Activated CD4-positive, alpha-beta memory T cell treated with anti-CD3 and anti-CD28 coated beads for 36 hours (primary cell): ENCODE data around the gene TAOK2. TPM values are rescaled to one million over a fixed set of nuclear protein-coding genes. Genes with fewer than 3 reads are reported as not detected.
"Not testable (repeated sequence)": the region's sequence is repeated elsewhere in the genome, so short reads cannot be mapped to it uniquely, and the experiment has no call there.

Source experiments
- CTCF ChIA-PET: fragments of 350-600 bp; sonication (Branson Sonifier 250); formaldehyde crosslinking; loops from one replicate; lab custom pipeline; 2021; ENCODE audit warnings: antibody characterized with exemption, inconsistent platforms; lab: Charles Lee
- POLR2A ChIA-PET: fragments of 350-600 bp; sonication (Branson Sonifier 250); formaldehyde crosslinking; loops from one replicate; lab custom pipeline; 2021; ENCODE audit warnings: antibody characterized with exemption; lab: Charles Lee
- DNase-seq: peaks from one replicate; pipeline ENCODE4 v3.0.0-alpha.2; 2020
- H3K27ac Mint-ChIP-seq: one replicate; pipeline ENCODE4 v1.8.0; 2021; ENCODE audit warnings: mixed read lengths
- H3K27me3 Mint-ChIP-seq: one replicate; pipeline ENCODE4 v1.8.0; 2021; ENCODE audit warnings: mixed read lengths
- H3K36me3 Mint-ChIP-seq: one replicate; pipeline ENCODE4 v1.8.0; 2021; ENCODE audit warnings: mixed read lengths
- H3K4me1 Mint-ChIP-seq: one replicate; pipeline ENCODE4 v1.8.0; 2021; ENCODE audit warnings: low read depth, mixed read lengths
- H3K4me3 Mint-ChIP-seq: one replicate; pipeline ENCODE4 v1.8.0; 2021; ENCODE audit warnings: mild to moderate bottlenecking, mixed read lengths
- H3K9me3 Mint-ChIP-seq: one replicate; pipeline ENCODE4 v1.8.0; 2021; ENCODE audit warnings: mixed read lengths
- intact Hi-C: fragments of 100-400 bp; cut with micrococcal nuclease; formaldehyde crosslinking; loops from one replicate; pipeline ENCODE4 v1.15.1; 2023
- total RNA-seq, 2 experiments: library from RNA; stranded (reverse); gene quantifications; one replicate each; pipeline ENCODE4 v1.2.3, GENCODE V29; 2021

The TAOK2 gene
- total RNA-seq, 2 experiments from 2014 or later = 27.2 to 28.2 TPM

DNA sequence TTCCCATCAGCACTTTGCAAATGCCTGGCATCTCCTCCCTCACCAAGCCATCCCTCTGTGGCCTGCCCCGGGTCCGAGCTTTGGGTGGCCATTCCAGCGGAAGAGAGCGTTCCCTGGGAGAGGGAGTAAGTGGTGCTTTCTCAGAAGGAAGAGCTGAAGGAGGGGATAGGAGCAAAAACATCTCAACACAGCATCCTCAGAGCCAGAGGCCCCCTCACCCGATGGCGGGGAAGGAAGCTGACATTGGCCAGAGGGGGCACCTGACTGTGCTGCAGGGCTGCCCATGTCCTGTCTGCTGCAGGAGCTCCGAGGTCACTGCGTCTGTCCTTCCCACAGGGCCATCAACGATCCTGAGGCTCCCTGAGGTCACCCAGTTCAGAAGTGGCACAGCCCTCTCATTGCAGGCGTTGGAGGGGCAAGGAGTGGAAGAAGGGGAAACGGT, 57.8 kb downstream of the TAOK2 start:
- peaks cover 56% of the 10 kb centered on the region for H3K27me3 Mint-ChIP-seq

DNA sequence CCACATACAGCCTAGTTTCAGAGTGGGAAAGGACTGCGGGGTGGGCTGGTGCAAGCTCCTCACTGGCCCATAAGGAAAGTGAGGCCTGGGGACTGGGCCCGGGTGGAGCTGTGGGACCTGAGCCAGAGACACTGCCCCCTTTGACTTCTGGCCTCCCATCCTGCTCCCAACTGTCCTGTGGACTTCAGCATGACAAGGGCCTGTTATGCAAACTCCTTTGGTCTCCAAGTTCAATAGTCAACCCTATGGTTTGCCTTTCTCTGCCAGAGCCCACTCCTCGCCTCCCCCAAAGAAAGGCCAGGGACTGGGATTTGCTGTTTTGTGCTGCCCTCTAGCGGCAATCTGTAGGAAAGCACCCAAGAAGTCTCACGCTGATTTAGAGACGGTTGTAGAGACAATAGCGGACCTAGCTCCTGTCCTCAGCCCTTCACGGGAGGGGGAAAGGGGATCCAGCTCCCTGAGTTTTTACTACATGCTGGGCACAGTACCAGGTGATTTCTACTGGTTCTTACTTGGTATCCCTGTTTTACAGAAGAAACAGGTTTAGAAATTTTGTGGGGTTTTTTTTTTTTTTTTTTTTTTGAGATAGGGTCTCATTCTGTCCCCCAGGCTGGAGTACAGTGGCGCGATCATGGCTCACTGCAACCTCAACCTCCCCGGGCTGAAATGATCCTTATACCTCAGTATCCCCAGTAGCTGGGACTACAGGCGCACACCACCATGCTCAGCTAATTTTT, 58.6 kb downstream of the TAOK2 start:
- Mint-ChIP-seq H3K36me3 (no peaks in the 10 kb centered on the region), H3K27ac (no peak overlapping the region), H3K4me3 (no peak overlapping the region), H3K27me3 (peaks cover 49% of the 10 kb centered on the region), H3K9me3 (no peaks in the 10 kb centered on the region), H3K4me1 (peaks cover 23% of the 10 kb centered on the region)
- ChIA-PET POLR2A (interaction anchor here (0.6 to 1.1 kb wide), 5 partner anchors 21 to 1055 kb away, joined by 3 to 5 read pairs (median 3); a partner anchor contains a TSS), CTCF (interaction anchor here (0.5 to 4.6 kb wide), 64 partner anchors 8 to 554 kb away, joined by 3 to 63 read pairs (median 4); partner anchors contain the start of genes ALDOA, C16orf92, HIRIP3 and INO80E)
- DNase-seq = peak; percentile 77
- intact Hi-C loops = no loop called here

More for the DNA sequence above, 57.8 kb downstream of the TAOK2 start:
- peaks cover 23% of the 10 kb centered on the region for H3K4me1 Mint-ChIP-seq
- H3K27ac Mint-ChIP-seq = no peak overlapping the region
- CTCF ChIA-PET = interaction anchor here (0.5 to 4.6 kb wide), 41 partner anchors 8 to 390 kb away, joined by 3 to 63 read pairs (median 5); partner anchors contain the start of genes C16orf92, HIRIP3, KCTD13 and KIF22
- H3K36me3 Mint-ChIP-seq = no peaks in the 10 kb centered on the region
- no peaks in the 10 kb centered on the region for H3K9me3 Mint-ChIP-seq
- H3K4me3 Mint-ChIP-seq = no peak overlapping the region
- no peak for DNase-seq
- POLR2A ChIA-PET = interaction anchor here (1.1 kb wide), 2 partner anchors 21 to 23 kb away, joined by 3 read pairs; a partner anchor contains a TSS
- intact Hi-C loops = no loop called here

DNA sequence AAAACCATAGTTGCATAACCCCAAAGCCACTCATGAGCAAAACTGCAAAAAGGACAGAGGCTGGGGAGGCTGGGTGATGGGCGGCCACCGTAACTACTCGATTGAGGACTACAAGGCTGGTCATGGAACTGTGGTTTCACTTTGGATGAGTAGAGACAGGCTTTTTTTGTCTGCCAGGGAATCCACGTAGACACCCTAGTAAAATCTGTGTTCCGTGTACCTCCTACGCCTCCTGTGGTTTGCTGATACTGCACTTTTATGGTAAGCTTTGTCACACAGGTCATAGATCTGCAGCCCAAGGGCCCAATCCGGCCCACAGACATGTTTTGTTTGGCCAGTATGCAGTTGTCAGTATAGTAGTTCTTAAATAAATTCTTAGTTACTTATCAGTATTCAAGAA, 59.6 kb downstream of the TAOK2 start:
- intact Hi-C loops = no loop called here
- H3K4me3 Mint-ChIP-seq = no peak overlapping the region
- H3K4me1 Mint-ChIP-seq = peaks cover 23% of the 10 kb centered on the region
- ChIA-PET CTCF (interaction anchor here (0.8 to 4.6 kb wide), 17 partner anchors 10 to 334 kb away, joined by 3 to 63 read pairs (median 5); partner anchors contain the start of genes ALDOA, C16orf92 and MVP), POLR2A (no interaction called here)
- no peaks in the 10 kb centered on the region for H3K9me3 Mint-ChIP-seq
- H3K27ac Mint-ChIP-seq = no peak overlapping the region
- no peaks in the 10 kb centered on the region for H3K36me3 Mint-ChIP-seq
- peak; percentile 68 for DNase-seq
- peaks cover 41% of the 10 kb centered on the region for H3K27me3 Mint-ChIP-seq

DNA sequence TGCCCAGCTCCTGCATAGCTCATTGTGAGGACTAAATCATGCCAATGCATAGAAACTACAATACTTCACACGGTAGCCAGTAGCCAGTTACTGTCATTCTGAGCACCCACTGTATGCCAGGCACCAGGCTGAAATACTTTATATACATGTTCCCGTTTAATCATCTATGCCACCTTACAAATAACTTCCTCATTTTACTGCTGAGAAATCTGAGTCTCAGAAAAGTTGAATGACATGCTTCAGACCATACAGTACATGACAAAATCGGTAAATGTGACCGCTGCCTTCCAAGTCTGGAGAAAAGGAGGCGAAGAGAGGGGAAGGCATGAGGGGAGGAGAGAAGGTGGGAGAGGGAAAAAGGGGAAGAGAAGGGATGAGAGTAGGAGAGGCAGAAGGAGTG, 66.6 kb downstream of the TAOK2 start:
- H3K27me3 Mint-ChIP-seq = peaks cover 6% of the 10 kb centered on the region
- peaks cover 3% of the 10 kb centered on the region for H3K4me1 Mint-ChIP-seq
- H3K36me3 Mint-ChIP-seq = no peaks in the 10 kb centered on the region
- no peak overlapping the region for H3K27ac Mint-ChIP-seq
- intact Hi-C loops = no loop called here
- no peak overlapping the region for H3K4me3 Mint-ChIP-seq
- H3K9me3 Mint-ChIP-seq = no peaks in the 10 kb centered on the region
- ChIA-PET POLR2A (no interaction called here), CTCF (interaction anchor here (0.6 to 2.6 kb wide), 3 partner anchors 9 to 224 kb away, joined by 3 to 11 read pairs (median 8); partner anchors contain the start of genes PAGR1 and TLCD3B)
- no peak for DNase-seq

DNA sequence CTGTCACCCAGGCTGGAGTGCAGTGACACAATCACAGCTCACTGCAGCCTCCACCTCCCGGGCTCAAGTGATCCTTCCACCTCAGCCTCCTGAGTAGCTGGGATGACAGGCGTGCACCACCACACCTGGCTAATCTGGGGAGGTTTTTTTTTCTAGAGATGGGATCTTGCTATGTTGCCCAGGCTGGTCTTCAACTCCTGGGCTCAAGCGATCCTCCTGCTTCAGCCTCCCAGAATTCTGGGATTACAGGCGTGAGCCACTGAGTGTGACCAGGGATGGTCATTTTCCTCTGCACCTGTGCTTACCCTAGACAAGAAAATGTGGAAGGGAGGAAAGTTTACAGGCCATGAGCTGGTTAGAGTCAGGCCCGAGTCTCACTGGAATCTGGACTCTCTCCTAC, 67.0 kb downstream of the TAOK2 start:
- intact Hi-C loops, H3K27ac Mint-ChIP-seq, H3K27me3 Mint-ChIP-seq, H3K9me3 Mint-ChIP-seq, DNase-seq, POLR2A ChIA-PET, H3K4me1 Mint-ChIP-seq, H3K36me3 Mint-ChIP-seq, H3K4me3 Mint-ChIP-seq: not testable (repeated sequence)
- CTCF ChIA-PET = interaction anchor here (1.2 to 2.6 kb wide), 2 partner anchors 9 to 15 kb away, joined by 6 to 11 read pairs; partner anchors contain the start of gene TLCD3B

DNA sequence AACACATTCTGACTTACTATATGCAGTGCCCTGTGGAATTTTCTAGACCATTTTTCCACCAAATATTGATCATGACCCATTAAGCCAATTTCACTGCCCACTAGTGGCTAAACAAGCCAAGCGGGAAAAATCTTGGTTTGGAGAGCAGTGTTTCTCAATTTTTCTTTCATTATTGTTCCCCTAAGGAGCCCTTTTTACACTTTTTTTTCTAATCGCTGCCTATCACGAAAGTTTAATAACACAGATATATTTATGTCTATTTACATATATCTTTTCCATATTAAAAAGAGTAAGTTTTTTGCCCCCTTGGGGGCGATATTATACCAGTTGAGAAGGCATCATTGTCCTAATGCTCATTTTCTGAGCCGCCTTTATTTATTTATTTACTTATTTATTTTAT, 68.2 kb downstream of the TAOK2 start:
- H3K9me3 Mint-ChIP-seq = no peaks in the 10 kb centered on the region
- intact Hi-C loops = no loop called here
- H3K27ac Mint-ChIP-seq = no peak overlapping the region
- ChIA-PET POLR2A (interaction anchor here (0.7 kb wide), 1 partner anchor 45 kb away, joined by 3 read pairs; the partner anchor contains the start of gene INO80E), CTCF (interaction anchor here (1.2 to 3.3 kb wide), 6 partner anchors 10 to 51 kb away, joined by 5 to 17 read pairs (median 8); partner anchors contain the start of genes TBX6 and TLCD3B)
- peaks cover 8% of the 10 kb centered on the region for H3K4me1 Mint-ChIP-seq
- H3K27me3 Mint-ChIP-seq = peaks cover 3% of the 10 kb centered on the region
- no peak overlapping the region for H3K4me3 Mint-ChIP-seq
- DNase-seq = no peak
- H3K36me3 Mint-ChIP-seq = no peaks in the 10 kb centered on the region

Other genes with a start within 250 kb of the TAOK2 start
- gene C16orf54, start 227.9 kb upstream of the TAOK2 start, total RNA-seq = 10 to 100 TPM; 25.2 to 26.2 TPM
- not detected for gene ZG16, start 195.6 kb upstream of the TAOK2 start, total RNA-seq
- 100 to 1,000 TPM; 174 to 180 TPM for gene KIF22, start 183.1 kb upstream of the TAOK2 start, total RNA-seq
- gene MAZ, start 167.3 kb upstream of the TAOK2 start, total RNA-seq = 100 to 1,000 TPM; 227 to 242 TPM
- 1 to 10 TPM in 1 of 2 experiments, under 1 TPM in 1; 1.00 to 2.6 TPM for gene PRRT2, start 161.7 kb upstream of the TAOK2 start, total RNA-seq
- gene PAGR1, start 157.7 kb upstream of the TAOK2 start, total RNA-seq = 10 to 100 TPM; 21.9 to 24.0 TPM
- gene MVP, start 153.4 kb upstream of the TAOK2 start, total RNA-seq = 100 to 1,000 TPM; 149 to 156 TPM
- 10 to 100 TPM; 39.5 to 43.9 TPM for gene CDIPT, start 110.6 kb upstream of the TAOK2 start, total RNA-seq
- gene SEZ6L2, start 74.3 kb upstream of the TAOK2 start, total RNA-seq = under 1 TPM; 0.38 to 0.58 TPM
- 1 to 10 TPM; 1.6 to 1.9 TPM for gene ASPHD1, start 73.4 kb upstream of the TAOK2 start, total RNA-seq
- gene KCTD13, start 47.6 kb upstream of the TAOK2 start, total RNA-seq = 10 to 100 TPM; 36.6 to 37.9 TPM
- gene TMEM219, start 11.8 kb upstream of the TAOK2 start, total RNA-seq = 10 to 100 TPM; 57.1 to 64.8 TPM
- gene HIRIP3, start 21.7 kb downstream of the TAOK2 start, total RNA-seq = 10 to 100 TPM; 40.5 to 40.6 TPM
- 10 to 100 TPM; 84.1 to 94.0 TPM for gene INO80E, start 22.4 kb downstream of the TAOK2 start, total RNA-seq
- under 1 TPM; 0.33 to 0.34 TPM for gene DOC2A, start 37.2 kb downstream of the TAOK2 start, total RNA-seq
- gene C16orf92, start 49.3 kb downstream of the TAOK2 start, total RNA-seq = not detected
- 1 to 10 TPM; 5.0 TPM for gene TLCD3B, start 57.4 kb downstream of the TAOK2 start, total RNA-seq
- 1,000 to 10,000 TPM; 1,724 to 1,734 TPM for gene ALDOA, start 91.9 kb downstream of the TAOK2 start, total RNA-seq
- gene PPP4C, start 102.1 kb downstream of the TAOK2 start, total RNA-seq = 100 to 1,000 TPM; 121 to 133 TPM
- gene TBX6, start 118.1 kb downstream of the TAOK2 start, total RNA-seq = 1 to 10 TPM; 2.3 to 2.9 TPM
- 10 to 100 TPM; 32.5 to 36.9 TPM for gene YPEL3, start 122.3 kb downstream of the TAOK2 start, total RNA-seq
- gene GDPD3, start 139.7 kb downstream of the TAOK2 start, total RNA-seq = 1 to 10 TPM; 5.3 to 9.9 TPM
- gene MAPK3, start 149.4 kb downstream of the TAOK2 start, total RNA-seq = 10 to 100 TPM; 85.5 to 93.1 TPM
- gene CORO1A, start 209.7 kb downstream of the TAOK2 start, total RNA-seq = 1,000 to 10,000 TPM; 1,027 to 1,051 TPM
- gene BOLA2B, start 219.8 kb downstream of the TAOK2 start, total RNA-seq = 100 to 1,000 TPM; 156 to 159 TPM
- gene SLX1A, start 220.0 kb downstream of the TAOK2 start, total RNA-seq = 10 to 100 TPM; 98.8 to 99.9 TPM
- 10 to 100 TPM; 14.2 to 15.2 TPM for gene SULT1A3, start 225.4 kb downstream of the TAOK2 start, total RNA-seq